ENCODE measurements around the gene OLFML2A.

OLFML2A gene

DNA sequence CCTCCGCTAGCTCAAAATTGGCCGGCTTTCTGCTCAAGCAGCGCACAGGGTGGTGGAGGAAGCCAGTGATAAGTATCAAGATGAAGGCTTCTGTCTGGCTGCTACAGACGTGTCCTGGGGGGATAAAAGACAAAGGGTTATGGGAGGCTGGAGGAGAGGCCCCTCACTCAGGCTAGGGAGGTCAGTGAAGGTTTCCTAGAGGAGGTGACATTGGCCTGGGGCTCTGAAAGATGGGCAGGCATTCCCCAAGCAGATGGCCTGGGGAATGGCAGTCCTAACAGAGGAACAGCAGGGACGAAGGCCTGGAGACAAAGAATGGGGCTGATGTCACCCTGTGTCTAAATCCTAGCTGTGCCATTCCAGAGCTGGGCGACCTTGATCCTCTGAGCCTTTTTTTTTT is 32.3 kb downstream of the OLFML2A start:
- 0 out of 2 replicates have a peak, but pooled peaks cover 2% of the 10 kb centered on the region for H3K36me3 ChIP-seq (ENCODE audit: control insufficient read depth, insufficient read depth, low read length)
- no peak overlapping the region for H3K4me3 ChIP-seq (ENCODE audit: low read length)
- DNase-seq (ENCODE audit: low read depth, low spot score) = no peak
- no peaks in the 10 kb centered on the region for H3K27me3 ChIP-seq (ENCODE audit: control insufficient read depth, insufficient read depth, low read length)
- H3K9me3 ChIP-seq (ENCODE audit: control insufficient read depth, insufficient read depth, low read length) = no peaks in the 10 kb centered on the region
- no peak overlapping the region for H3K27ac ChIP-seq (ENCODE audit: low read length)
- H3K4me1 ChIP-seq (ENCODE audit: control insufficient read depth, insufficient read depth, low read length) = peaks cover 11% of the 10 kb centered on the region
- no CpG with 5 or more reads among the region's 6 CpGs for WGBS (ENCODE audit: insufficient coverage, insufficient read length)

DNA sequence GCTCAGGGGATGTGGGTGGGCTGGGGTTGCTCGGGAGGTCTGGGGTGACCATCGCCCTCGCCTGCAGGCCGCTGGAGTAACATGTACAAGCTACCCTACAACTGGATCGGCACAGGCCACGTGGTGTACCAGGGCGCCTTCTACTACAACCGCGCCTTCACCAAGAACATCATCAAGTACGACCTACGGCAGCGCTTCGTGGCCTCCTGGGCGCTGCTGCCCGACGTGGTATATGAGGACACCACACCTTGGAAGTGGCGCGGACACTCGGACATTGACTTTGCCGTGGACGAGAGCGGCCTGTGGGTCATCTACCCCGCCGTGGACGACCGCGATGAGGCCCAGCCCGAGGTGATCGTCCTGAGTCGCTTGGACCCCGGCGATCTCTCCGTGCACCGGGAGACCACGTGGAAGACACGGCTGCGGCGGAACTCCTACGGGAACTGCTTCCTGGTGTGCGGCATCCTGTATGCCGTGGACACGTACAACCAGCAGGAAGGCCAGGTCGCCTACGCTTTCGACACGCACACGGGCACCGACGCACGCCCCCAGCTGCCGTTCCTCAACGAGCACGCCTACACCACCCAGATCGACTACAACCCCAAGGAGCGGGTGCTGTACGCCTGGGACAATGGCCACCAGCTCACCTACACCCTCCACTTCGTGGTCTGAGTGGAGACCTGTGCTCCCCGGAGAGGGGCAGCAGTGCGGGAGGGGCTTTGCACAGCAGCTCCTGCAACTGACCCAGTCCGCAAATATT is 33.0 kb downstream of the OLFML2A start:
- H3K27ac ChIP-seq (ENCODE audit: low read length) = no peak overlapping the region
- H3K9me3 ChIP-seq (ENCODE audit: control insufficient read depth, insufficient read depth, low read length) = no peaks in the 10 kb centered on the region
- no peak overlapping the region for H3K4me3 ChIP-seq (ENCODE audit: low read length)
- DNase-seq (ENCODE audit: low read depth, low spot score) = no peak
- H3K36me3 ChIP-seq (ENCODE audit: control insufficient read depth, insufficient read depth, low read length) = 0 out of 2 replicates have a peak, but pooled peaks cover 2% of the 10 kb centered on the region
- no peaks in the 10 kb centered on the region for H3K27me3 ChIP-seq (ENCODE audit: control insufficient read depth, insufficient read depth, low read length)
- peaks cover 11% of the 10 kb centered on the region for H3K4me1 ChIP-seq (ENCODE audit: control insufficient read depth, insufficient read depth, low read length)
- WGBS (ENCODE audit: insufficient coverage, insufficient read length) = no CpG with 5 or more reads among the region's 60 CpGs

DNA sequence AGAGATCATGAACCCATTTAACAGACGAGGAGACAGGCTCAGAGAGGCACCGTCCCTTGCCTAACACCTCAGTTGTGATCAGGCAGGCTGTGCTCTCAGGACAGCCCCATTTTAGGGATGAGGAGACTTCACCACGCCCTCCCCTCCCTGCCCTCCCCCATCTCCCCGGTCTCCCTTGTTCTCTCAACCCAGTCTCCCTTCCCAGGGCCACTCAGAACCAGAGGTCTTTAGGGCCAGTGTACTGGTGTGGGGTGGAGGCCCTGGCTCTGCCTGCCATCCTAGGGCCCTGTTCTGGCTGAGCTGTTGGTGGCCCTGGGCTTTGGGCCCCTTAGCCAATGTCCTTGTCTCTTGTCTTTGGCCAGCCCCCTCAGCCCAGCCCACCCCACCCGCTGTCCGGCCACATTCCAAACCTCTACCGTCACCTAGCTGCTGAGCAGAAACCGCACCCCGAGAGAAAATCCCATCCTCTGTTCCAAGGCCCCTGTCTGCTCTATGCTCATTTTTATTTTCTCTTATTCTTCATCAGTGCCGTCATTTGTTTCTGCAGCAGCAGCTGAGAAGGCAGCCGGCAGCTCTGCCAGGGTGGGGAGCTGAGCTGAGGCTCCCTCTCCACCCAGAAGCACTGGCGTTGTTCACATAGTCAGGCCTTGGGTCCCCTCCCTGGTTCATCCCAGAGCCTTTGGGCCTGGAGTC is 33.9 kb downstream of the OLFML2A start:
- peaks cover 11% of the 10 kb centered on the region for H3K4me1 ChIP-seq (ENCODE audit: control insufficient read depth, insufficient read depth, low read length)
- no CpG with 5 or more reads among the region's 12 CpGs for WGBS (ENCODE audit: insufficient coverage, insufficient read length)
- H3K9me3 ChIP-seq (ENCODE audit: control insufficient read depth, insufficient read depth, low read length) = no peaks in the 10 kb centered on the region
- H3K4me3 ChIP-seq (ENCODE audit: low read length) = no peak overlapping the region
- no peak overlapping the region for H3K27ac ChIP-seq (ENCODE audit: low read length)
- H3K36me3 ChIP-seq (ENCODE audit: control insufficient read depth, insufficient read depth, low read length) = 0 out of 2 replicates have a peak, but pooled peaks cover 2% of the 10 kb centered on the region
- no peaks in the 10 kb centered on the region for H3K27me3 ChIP-seq (ENCODE audit: control insufficient read depth, insufficient read depth, low read length)
- DNase-seq (ENCODE audit: low read depth, low spot score) = peak; percentile 78

DNA sequence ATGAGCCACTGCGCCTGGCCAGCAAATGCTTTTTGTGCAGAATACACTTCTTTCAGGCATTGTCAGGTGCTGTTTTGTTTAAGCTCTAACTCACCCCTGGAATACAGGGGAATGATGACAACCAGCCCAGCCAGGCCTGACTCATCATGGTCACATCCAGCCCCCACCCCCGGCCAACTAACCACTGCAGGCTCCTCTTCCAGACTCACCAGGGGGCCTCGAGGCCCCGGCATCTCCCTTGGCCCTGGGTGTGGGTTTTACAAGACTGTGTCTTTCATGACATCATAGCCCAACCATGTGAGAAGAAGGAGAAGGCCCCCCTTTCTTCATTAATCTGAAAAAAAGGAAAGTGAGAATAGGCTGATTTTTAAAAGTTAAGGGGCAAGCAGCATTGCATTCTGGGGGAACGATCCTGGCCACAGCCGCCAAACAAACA is 35.5 kb downstream of the OLFML2A start:
- no peak overlapping the region for H3K4me3 ChIP-seq (ENCODE audit: low read length)
- no CpG with 5 or more reads among the region's 6 CpGs for WGBS (ENCODE audit: insufficient coverage, insufficient read length)
- no peak for DNase-seq (ENCODE audit: low read depth, low spot score)
- H3K9me3 ChIP-seq (ENCODE audit: control insufficient read depth, insufficient read depth, low read length) = no peaks in the 10 kb centered on the region
- H3K27me3 ChIP-seq (ENCODE audit: control insufficient read depth, insufficient read depth, low read length) = no peaks in the 10 kb centered on the region
- 0 out of 2 replicates have a peak, but pooled peaks cover 2% of the 10 kb centered on the region for H3K36me3 ChIP-seq (ENCODE audit: control insufficient read depth, insufficient read depth, low read length)
- peaks cover 11% of the 10 kb centered on the region for H3K4me1 ChIP-seq (ENCODE audit: control insufficient read depth, insufficient read depth, low read length)
- no peak overlapping the region for H3K27ac ChIP-seq (ENCODE audit: low read length)

DNA sequence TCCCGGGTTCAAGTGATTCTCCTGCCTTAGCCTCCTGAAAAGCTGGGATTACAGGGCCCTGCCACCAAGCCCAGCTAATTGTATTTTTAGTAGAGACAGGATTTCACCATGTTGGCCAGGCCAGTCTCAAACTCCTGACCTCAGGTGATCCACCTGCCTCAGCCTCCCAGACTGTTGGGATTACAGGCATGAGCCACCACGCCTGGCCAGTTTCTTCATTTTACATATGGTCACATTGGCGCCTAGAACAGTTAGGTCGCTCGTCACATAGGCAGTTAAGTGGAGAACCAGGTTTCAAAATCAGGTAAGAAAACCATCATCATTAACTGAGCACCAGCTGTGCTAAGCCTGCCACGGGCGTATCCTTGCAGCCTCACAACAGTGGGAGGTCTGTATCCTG is 36.1 kb downstream of the OLFML2A start:
- Histone ChIP-seq H3K27ac (ENCODE audit: low read length) (no peak overlapping the region), H3K9me3 (ENCODE audit: control insufficient read depth, insufficient read depth, low read length) (no peaks in the 10 kb centered on the region), H3K4me1 (ENCODE audit: control insufficient read depth, insufficient read depth, low read length) (peaks cover 11% of the 10 kb centered on the region; the same call in 1 of the 2 replicates)

DNA sequence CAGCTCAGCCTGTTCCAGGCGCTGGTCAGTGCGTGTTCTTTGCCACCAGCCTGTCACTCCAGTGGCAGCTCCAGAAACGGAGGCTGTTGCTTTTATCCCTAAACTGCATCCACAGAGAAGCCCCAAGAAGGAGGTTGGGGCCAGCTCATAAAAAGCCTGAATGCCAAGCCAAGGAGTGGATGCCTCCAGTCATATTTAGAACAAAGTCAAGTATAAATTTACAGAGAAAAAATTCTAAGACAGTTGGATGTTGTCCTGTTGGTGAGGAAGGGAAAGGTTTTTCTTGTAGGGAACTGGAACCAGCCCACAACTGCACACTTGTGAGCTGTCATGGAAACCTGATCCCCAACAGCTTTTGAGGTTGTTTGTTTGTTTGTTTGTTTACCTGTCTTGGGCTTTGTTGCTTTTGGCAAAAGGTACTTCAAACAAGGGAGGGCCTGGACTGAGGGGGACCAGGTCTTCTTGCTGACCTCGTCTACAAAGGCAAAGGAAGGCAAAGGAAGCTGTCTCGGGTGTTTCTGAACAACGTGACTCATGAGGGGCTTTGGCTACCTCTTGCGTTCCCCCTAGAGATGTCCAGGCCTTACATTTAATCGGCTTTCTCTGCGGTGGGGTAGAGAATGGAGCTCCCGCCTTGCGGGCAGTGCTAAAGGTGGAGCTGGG is 36.7 kb downstream of the OLFML2A start:
- H3K9me3 ChIP-seq (ENCODE audit: control insufficient read depth, insufficient read depth, low read length) = no peaks in the 10 kb centered on the region
- no CpG with 5 or more reads among the region's 11 CpGs for WGBS (ENCODE audit: insufficient coverage, insufficient read length)
- H3K4me3 ChIP-seq (ENCODE audit: low read length) = no peak overlapping the region
- no peak overlapping the region for H3K27ac ChIP-seq (ENCODE audit: low read length)
- peaks cover 11% of the 10 kb centered on the region; the same call in 1 of the 2 replicates for H3K4me1 ChIP-seq (ENCODE audit: control insufficient read depth, insufficient read depth, low read length)
- no peaks in the 10 kb centered on the region for H3K27me3 ChIP-seq (ENCODE audit: control insufficient read depth, insufficient read depth, low read length)
- H3K36me3 ChIP-seq (ENCODE audit: control insufficient read depth, insufficient read depth, low read length) = 0 out of 2 replicates have a peak, but pooled peaks cover 2% of the 10 kb centered on the region
- DNase-seq (ENCODE audit: low read depth, low spot score) = no peak

More for the DNA sequence above, 36.1 kb downstream of the OLFML2A start:
- H3K4me3 ChIP-seq (ENCODE audit: low read length) = no peak overlapping the region
- no peaks in the 10 kb centered on the region for H3K27me3 ChIP-seq (ENCODE audit: control insufficient read depth, insufficient read depth, low read length)
- 0 out of 2 replicates have a peak, but pooled peaks cover 2% of the 10 kb centered on the region for H3K36me3 ChIP-seq (ENCODE audit: control insufficient read depth, insufficient read depth, low read length)
- DNase-seq (ENCODE audit: low read depth, low spot score) = no peak
- WGBS (ENCODE audit: insufficient coverage, insufficient read length) = no CpG with 5 or more reads among the region's 7 CpGs

DNA sequence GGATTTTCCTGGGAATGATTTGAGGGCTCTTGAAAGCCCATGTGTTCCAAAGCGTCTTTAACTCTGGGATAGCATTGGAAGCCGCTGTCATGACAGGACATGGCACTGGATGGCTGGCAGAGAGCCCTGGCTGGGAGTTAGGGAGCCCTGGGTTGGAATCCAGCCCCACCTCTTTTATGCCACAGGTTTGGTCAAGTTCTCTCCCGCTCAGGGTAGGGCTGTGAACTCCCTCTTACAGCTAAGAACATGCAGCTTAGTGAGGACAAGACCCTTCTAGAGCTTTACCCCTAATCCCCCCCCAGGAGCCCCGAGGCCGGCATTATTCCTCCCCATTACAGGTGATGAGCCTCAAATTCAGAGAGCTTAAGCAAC is 37.2 kb downstream of the OLFML2A start:
- Histone ChIP-seq H3K4me1 (ENCODE audit: control insufficient read depth, insufficient read depth, low read length) (peaks cover 11% of the 10 kb centered on the region; the same call in 1 of the 2 replicates), H3K27me3 (ENCODE audit: control insufficient read depth, insufficient read depth, low read length) (no peaks in the 10 kb centered on the region), H3K9me3 (ENCODE audit: control insufficient read depth, insufficient read depth, low read length) (no peaks in the 10 kb centered on the region), H3K4me3 (ENCODE audit: low read length) (no peak overlapping the region), H3K36me3 (ENCODE audit: control insufficient read depth, insufficient read depth, low read length) (0 out of 2 replicates have a peak, but pooled peaks cover 2% of the 10 kb centered on the region), H3K27ac (ENCODE audit: low read length) (no peak overlapping the region)
- no peak for DNase-seq (ENCODE audit: low read depth, low spot score)
- no CpG with 5 or more reads among the region's 5 CpGs for WGBS (ENCODE audit: insufficient coverage, insufficient read length)

DNA sequence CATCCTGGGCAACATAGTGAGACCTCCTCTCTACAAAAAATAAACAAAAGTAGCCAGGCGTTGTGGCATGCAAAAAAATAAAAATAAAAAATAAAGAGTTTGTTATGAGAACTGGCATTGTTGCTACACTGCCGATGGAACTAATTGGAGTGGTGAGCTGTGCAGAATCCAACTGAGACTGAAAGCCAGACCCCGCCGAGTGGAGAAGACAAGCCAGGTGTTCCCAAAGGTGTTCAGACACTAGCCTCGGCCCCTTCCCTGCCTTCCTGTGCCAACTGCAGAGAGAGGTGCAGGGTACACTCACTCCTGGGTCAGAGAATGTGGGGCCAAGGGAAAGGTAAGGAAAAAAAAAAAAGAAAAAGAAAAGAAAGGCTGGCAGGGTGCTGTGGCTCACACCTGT is 38.7 kb downstream of the OLFML2A start:
- Histone ChIP-seq H3K4me1 (ENCODE audit: control insufficient read depth, insufficient read depth, low read length) (peaks cover 9% of the 10 kb centered on the region; the same call in 1 of the 2 replicates), H3K9me3 (ENCODE audit: control insufficient read depth, insufficient read depth, low read length) (no peaks in the 10 kb centered on the region), H3K27me3 (ENCODE audit: control insufficient read depth, insufficient read depth, low read length) (no peaks in the 10 kb centered on the region), H3K4me3 (ENCODE audit: low read length) (no peak overlapping the region), H3K36me3 (ENCODE audit: control insufficient read depth, insufficient read depth, low read length) (no peaks in the 10 kb centered on the region), H3K27ac (ENCODE audit: low read length) (no peak overlapping the region)
- no CpG with 5 or more reads among the region's 5 CpGs for WGBS (ENCODE audit: insufficient coverage, insufficient read length)
- no peak for DNase-seq (ENCODE audit: low read depth, low spot score)

DNA sequence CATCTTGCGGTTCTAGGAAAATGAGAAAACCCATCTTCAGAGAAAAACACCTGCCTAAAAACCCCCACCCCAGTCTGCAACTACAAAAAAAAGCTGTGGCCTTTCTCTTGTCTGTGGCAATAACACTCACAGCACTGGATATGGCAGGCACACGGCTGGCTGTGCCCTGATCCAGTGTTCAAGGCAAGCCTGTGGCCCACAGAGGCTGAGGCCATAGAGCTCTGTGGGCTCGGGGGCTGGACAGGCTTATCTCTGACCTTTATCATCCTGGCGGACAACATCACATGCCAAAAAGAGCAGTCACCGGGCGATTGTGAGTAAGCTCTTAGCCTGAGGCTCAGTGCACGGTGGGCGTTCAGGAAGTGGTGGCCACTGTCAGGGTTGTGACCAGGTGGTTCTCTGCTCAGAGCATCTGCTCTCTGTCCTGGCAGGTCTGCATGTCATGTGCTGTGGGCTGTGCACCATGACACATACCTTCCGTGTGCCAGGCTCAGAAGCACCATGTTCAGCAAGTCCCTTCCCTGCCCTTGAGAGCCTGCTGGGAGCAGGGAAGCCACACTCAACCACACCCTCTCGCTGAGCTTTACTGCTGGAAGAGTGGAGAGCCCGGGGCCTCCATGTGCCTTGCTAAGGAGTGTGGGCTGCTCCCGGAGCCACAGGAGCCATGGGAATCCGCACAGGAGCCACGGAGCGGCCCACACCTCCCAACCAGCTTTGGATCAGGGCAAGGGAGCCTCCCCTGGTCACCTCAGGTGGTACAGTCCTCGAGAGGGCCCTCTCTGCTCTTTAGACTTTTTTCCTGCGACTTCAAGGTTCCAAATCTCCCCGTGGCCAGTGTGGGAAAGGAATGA is 41.7 kb downstream of the OLFML2A start:
- no peak for DNase-seq (ENCODE audit: low read depth, low spot score)
- WGBS (ENCODE audit: insufficient coverage, insufficient read length) = no CpG with 5 or more reads among the region's 18 CpGs
- H3K27ac ChIP-seq (ENCODE audit: low read length) = no peak overlapping the region
- no peaks in the 10 kb centered on the region for H3K4me1 ChIP-seq (ENCODE audit: control insufficient read depth, insufficient read depth, low read length)
- no peaks in the 10 kb centered on the region for H3K27me3 ChIP-seq (ENCODE audit: control insufficient read depth, insufficient read depth, low read length)
- H3K4me3 ChIP-seq (ENCODE audit: low read length) = no peak overlapping the region
- no peaks in the 10 kb centered on the region for H3K9me3 ChIP-seq (ENCODE audit: control insufficient read depth, insufficient read depth, low read length)
- H3K36me3 ChIP-seq (ENCODE audit: control insufficient read depth, insufficient read depth, low read length) = no peaks in the 10 kb centered on the region

Measured in iPS DF 6.9 (cell line).